Epidermal melanocyte (primary cell): ENCODE results near the gene RELA.
A peak's percentile ranks its signal among the peaks of the same experiment; 100 is the strongest.
"Not testable (repeated sequence)": the region's sequence is repeated elsewhere in the genome, so short reads cannot be mapped to it uniquely, and the experiment has no call there.

Experiments
- DNase-seq: peaks from one replicate; pipeline ENCODE4 v3.0.0; 2011; ENCODE audit warnings: low spot score; ENCODE audit not compliant: insufficient read length

Gene RELA

DNA sequence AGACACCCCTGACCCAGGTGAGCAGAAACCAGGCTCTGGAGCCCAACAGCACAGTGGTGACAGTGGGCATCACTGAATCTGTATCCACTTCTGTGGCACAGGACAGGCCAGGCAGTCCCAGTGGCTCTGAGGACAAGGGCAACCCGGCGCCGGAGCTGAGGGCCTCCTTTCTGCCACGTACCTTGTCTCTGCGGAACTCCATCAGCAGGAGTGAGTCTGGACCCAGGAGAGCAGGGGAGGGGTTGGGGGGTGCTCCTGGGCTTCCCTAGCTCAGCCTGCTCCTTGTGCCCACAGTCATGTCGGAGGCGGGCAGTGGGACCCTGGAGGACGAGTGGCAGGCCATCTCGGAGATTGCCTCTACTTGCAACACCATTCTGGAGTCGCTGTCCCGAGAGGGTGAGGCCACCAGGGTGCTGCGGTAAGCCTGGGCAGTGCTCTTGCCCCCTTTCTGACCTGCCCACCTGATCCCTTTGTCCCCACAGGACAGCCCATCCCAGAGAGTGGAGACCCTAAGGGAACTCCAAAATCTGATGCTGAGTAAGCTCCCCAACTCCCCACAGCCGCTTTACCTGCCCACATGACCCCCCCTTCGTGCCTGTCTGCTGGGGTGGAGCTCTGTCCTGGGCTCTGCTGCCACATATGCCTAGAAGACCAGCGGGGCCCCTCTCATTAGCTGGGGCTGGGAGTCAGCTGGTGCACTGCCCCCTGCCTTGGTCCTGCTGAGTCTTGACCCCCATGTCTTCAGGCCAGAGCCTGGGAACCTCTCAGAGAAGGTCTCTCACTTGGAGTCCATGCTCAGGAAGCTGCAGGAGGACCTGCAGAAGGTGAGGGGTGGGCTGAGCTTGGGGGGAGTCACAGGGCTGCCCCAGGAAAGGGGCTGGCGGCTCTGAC is 12.8 kb downstream of the RELA start:
- DNase-seq, result no peak

DNA sequence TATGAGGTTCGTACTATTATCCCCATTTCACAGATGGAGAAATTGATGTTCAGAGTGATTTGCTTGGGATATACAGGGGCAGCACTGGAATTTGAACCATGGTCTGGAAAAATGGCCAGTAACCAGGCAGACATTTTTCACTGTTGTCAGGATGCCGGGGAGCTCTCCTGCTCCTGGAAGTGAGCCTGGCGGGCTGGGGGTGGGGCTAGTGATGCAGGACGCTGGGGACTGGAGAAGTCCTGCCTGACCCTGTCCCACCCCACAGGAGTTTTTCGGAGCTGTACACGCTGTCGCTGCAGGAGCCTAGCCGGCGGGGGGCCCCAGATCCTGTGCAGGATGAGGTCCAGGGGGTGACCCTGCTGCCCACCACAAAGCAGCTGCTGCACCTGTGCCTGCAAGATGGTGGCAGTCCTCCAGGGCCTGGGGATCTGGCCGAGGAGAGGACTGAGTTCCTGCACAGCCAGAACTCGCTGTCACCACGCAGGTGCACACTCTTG is 13.7 kb downstream of the RELA start:
- no peak for DNase-seq

- DNase-seq, result no peak
Measured at GRCh38 chr11:65646958-65647701, 15.6 kb downstream of the RELA start.

DNA sequence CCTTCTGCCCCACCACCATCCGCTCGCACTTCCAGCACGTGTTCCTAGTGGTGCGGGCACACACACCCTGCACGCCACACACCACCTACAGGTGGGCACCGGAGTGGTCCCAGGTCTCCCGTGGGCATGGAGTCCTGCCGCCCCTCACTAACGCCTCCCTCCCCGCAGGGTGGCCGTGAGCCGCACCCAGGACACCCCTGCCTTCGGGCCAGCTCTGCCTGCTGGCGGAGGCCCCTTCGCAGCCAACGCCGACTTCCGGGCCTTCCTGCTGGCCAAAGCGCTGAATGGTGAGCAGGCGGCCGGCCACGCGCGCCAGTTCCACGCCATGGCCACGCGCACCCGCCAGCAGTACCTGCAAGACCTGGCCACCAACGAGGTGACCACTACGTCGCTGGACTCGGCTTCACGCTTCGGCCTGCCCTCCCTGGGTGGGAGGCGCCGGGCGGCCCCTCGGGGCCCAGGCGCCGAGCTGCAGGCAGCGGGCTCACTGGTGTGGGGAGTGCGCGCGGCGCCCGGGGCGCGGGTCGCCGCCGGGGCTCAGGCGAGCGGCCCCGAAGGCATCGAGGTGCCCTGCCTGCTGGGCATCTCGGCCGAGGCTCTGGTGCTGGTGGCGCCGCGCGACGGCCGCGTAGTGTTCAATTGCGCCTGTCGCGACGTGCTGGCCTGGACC is 16.3 kb downstream of the RELA start:
- no peak for DNase-seq

DNA sequence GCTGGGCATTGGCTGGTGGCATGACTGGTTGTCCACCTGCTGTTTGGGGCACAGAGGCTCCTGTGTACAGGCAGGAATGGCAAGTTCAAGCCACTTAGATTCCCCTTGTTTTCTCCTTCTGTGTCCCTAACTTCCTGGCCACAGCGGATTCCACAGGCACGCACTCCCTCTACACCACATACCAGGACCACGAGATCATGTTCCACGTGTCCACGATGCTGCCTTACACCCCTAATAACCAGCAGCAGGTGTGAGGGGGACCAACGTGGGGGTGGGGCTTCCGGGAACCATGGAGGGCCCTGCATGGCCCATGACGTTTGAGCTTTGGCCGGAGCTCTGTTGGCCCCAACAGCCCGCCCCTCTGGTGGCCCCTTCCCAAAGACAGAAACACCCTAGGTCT is 17.0 kb downstream of the RELA start:
- no peak for DNase-seq

- DNase-seq, result no peak
Measured at GRCh38 chr11:65644837-65645236, 17.9 kb downstream of the RELA start.

DNA sequence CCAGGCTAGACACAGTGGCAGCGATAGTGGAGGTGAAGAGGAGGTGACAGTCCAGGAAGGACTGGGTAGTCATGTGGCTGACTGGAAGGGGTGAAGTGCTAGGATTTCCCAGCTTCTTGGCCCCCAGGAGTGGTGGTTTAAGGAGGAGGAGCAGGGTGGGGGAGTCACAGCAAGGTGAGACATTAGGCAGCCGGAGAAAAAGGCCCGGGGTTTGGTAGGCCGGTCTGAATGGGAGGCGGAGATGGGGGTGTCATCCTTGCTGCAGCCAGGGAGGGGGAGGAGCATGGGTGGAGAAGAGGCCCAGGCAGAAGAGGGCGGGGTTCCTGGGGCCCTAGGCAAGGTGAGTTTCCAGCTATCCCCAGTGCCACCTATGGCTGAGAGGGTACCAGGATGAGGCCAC is 18.7 kb downstream of the RELA start:
- no peak for DNase-seq

DNA sequence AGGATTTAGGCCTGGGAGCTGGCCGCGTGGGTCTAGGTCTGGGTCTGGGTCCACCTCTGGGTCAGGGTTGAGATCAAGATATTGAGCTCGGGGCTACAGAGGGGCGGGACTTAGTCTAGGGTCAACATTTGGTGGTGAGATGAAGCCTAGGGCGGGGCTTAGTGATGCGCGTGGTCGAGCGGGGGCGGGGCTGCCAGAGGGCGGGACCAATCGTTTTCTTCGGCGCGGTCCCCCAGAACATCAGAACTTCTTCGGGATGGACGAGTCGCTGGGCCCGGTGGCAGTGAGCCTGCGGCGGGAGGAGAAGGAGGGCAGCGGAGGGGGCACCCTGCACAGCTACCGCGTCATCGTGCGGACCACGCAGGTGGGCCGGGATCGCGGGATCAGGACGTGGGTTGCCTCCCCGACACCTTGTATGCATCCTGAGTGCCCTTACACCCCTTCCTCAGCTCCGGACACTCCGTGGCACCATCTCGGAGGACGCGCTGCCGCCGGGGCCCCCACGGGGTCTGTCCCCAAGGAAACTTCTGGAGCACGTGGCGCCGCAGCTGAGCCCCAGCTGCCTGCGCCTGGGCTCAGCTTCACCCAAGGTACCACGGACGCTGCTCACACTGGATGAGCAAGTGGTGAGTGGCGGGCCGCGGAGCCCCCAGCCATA is 20.6 kb downstream of the RELA start:
- DNase-seq, result no peak

GRCh38 chr11:65641297-65642013 is 21.3 kb downstream of the RELA start:
- no peak for DNase-seq

GRCh38 chr11:65640483-65641296 is 22.0 kb downstream of the RELA start:
- no peak for DNase-seq

- DNase-seq, result no peak
Measured at GRCh38 chr11:65639623-65640482, 22.9 kb downstream of the RELA start.

- not testable (repeated sequence) for DNase-seq
Measured at GRCh38 chr11:65639228-65639597, 23.5 kb downstream of the RELA start.

DNA sequence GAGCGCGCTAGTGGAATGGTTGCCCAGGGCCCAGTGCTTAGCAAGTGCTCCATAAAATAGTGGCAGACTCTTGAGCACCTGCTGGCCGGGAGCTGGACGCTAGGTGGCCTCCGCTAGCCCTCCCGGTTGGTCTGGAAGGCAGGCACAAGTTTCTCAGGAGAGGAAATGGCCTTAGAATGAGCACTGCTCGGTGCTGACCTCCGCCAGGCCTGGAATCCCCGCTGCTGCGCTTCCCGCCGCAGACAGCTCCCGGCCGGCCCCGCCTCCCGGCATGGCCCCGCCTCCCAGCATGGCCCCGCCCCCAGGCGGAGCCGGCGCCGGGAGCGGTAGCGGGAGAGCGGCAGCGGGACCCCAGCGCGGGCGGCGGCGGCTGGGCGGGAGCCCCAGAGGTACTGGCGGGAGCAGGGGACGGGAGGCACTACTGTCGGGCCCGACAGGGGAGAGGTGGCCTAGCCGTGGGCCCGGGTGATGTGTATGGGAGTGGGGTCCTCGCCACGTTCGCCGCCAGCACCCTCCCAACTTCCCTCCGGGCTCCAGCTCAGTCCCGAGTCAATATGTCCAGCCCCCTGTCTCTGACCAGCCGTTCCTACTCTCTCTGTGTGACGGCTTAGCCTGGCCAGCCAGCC is 24.8 kb downstream of the RELA start, which contains the start of gene SIPA1:
Gene SIPA1, plus strand, starts transcription at position 308 of the 626 bp plus-strand sequence. CDS start 2,821 bp downstream, outside the sequence.
- peak; percentile 65 for DNase-seq

- DNase-seq, result no peak
Measured at GRCh38 chr11:65637032-65637557, 25.6 kb downstream of the RELA start.

DNA sequence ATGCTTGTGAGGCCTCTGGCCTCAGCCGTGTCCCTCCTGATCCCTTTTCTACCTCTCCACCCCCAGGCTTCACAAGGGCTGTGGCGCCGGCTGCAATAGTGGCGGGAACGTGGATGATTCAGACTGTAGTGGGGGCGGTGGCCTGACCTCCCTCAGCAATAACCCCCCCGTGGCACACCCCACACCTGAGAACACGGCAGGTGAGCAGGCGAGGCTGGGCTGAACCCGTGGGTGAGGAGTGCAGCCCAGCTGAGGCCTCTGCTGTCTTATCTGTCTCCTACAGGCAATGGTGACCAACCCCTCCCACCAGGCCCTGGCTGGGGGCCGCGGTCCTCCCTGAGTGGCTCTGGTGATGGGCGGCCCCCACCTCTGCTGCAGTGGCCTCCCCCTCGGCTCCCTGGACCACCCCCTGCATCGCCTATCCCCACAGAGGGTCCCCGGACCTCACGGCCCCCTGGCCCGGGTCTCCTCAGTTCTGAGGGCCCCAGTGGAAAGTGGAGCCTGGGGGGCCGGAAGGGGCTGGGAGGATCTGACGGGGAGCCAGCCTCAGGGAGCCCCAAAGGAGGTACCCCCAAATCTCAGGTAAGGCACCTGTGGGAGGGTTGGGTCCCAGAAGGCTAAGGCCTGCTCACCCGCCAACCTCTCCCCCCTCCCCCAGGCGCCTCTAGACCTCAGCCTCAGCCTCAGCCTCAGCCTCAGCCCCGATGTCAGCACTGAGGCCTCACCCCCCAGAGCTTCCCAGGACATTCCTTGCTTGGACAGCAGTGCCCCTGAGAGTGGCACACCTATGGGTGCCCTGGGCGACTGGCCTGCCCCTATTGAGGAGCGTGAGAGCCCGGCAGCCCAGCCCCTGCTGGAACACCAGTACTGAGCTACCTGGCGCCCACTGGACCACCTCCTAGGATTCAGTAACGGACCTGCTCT is 26.3 kb downstream of the RELA start:
- DNase-seq, result no peak

DNA sequence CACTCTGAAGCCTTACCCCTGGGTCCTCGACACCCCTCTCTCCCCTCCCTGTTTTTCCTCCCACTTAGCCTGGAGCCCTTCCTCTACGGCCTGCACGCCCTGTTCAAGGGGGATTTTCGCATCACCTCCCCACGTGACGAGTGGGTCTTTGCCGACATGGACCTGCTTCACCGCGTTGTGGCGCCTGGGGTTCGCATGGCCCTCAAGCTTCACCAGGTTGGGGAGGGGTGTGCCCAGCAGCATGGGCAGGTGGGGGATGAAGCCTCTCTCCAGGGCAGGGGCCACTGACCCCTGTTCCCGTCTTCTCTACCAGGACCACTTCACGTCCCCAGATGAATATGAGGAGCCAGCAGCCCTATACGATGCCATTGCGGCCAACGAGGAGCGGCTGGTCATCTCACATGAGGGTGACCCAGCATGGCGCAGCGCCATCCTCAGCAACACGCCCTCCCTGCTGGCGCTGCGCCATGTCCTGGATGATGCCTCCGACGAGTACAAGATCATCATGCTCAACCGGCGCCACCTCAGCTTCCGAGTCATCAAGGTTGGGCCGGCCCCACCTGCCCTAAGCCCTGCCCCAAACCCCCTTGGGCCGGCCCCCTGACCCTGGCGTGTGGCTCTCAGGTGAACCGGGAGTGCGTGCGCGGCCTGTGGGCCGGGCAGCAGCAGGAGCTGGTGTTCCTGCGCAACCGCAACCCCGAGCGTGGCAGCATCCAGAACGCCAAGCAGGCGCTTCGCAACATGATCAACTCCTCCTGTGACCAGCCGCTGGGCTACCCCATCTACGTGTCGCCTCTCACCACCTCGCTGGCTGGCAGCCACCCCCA is 27.6 kb downstream of the RELA start:
- DNase-seq, result no peak
